Lung (tissue), 12 donors: Measurements from ENCODE around the gene PARM1. TPM values are rescaled to one million over a fixed set of nuclear protein-coding genes. Genes with fewer than 3 reads are reported as not detected.

ENCODE experiments used
- ATAC-seq: fragments of 200-7000 bp; cut with Tn5 transposase; one replicate; pipeline ENCODE4 v1.9.1; 2020; ENCODE audit warnings: moderate number of reproducible peaks; ENCODE audit not compliant: insufficient read depth, low FRiP score
- DNase-seq, 3 donors: peaks; one replicate each; pipeline ENCODE4 v3.0.0-alpha.2; 2013 to 2017
- H3K27ac ChIP-seq, 2 donors: one replicate each; pipeline ENCODE4 v1.5.1; 2013; ENCODE audit warnings: mild to moderate bottlenecking in 2 of 2, moderate library complexity in 2 of 2, control low read depth in 1 of 2, inconsistent platforms in 1 of 2, low read depth in 1 of 2, low read length in 1 of 2
- H3K27me3 ChIP-seq, 3 donors: one replicate each; pipeline ENCODE4 v1.5.1; 2013; ENCODE audit warnings: low read length in 2 of 3; ENCODE audit not compliant: control insufficient read depth in 3 of 3, insufficient read depth in 3 of 3
- H3K36me3 ChIP-seq, 4 donors: one replicate each; pipeline ENCODE4 v1.5.1; 2013; ENCODE audit warnings: low read length in 4 of 4, mild to moderate bottlenecking in 1 of 4, moderate library complexity in 1 of 4; ENCODE audit not compliant: control insufficient read depth in 4 of 4, insufficient read depth in 4 of 4
- H3K4me1 ChIP-seq, 5 donors: one replicate each; pipeline ENCODE4 v1.5.1; 2013; ENCODE audit warnings: low read length in 5 of 5, mild to moderate bottlenecking in 2 of 5, moderate library complexity in 1 of 5; ENCODE audit not compliant: control insufficient read depth in 5 of 5, insufficient read depth in 5 of 5
- H3K4me3 ChIP-seq: one replicate; pipeline ENCODE4 v1.5.1; 2013; ENCODE audit warnings: mild to moderate bottlenecking, control low read depth, moderate library complexity
- H3K9ac ChIP-seq, 2 donors: one replicate each; pipeline ENCODE4 v1.5.1; 2013; ENCODE audit warnings: low read length in 2 of 2, control low read depth in 1 of 2; ENCODE audit not compliant: insufficient read depth in 1 of 2
- H3K9me3 ChIP-seq, 4 donors: one replicate each; pipeline ENCODE4 v1.5.1; 2013; ENCODE audit warnings: low read length in 3 of 4, mild to moderate bottlenecking in 1 of 4, moderate library complexity in 1 of 4; ENCODE audit not compliant: control insufficient read depth in 4 of 4, insufficient read depth in 3 of 4
- CTCF ChIP-seq: IDR thresholded peaks from 2 replicates; pipeline ENCODE4 v1.5.1; 2012; ENCODE audit warnings: mild to moderate bottlenecking; ENCODE audit errors: control extremely low read depth, extremely low read depth
- WGBS, 2 donors: extraction: QIAGEN DNeasy Blood & Tissue Kit; methylation state at CpG; one replicate each; pipeline ENCODE4 v1.1.7; 2013; 5-methylcytosine and 5-hydroxymethylcytosine counted together
- polyA plus RNA-seq, 2 donors: library from polyadenylated mRNA; stranded (reverse); fragments of 200-250 nt; gene quantifications; one replicate each; pipeline ENCODE4 v1.2.1, GENCODE V29; 2013
- total RNA-seq, 2 donors: library from RNA; depleted of rRNA in 1 of 2; stranded (reverse); fragments of >200 nt in 1 of 2; gene quantifications; one replicate each; pipeline ENCODE4 v1.2.1, GENCODE V29; 2014 to 2021
- donor health status: control.
- donor health status: control.
- donor health status: Bipolar disorder and iron deficiency.
- donor health status: healthy.
- donor health status: DM: yes; HTN: yes; CAD: no.

PARM1 gene
- total and polyA plus RNA-seq, 4 donors, result 25.4 to 101 (median 40.5) TPM

GRCh38 chr4:74919783-74920182, 13.1 kb upstream of the PARM1 start:
- H3K9ac ChIP-seq, result no peak overlapping the region
- ATAC-seq (no peak), DNase-seq (peak in 1 of 3 donors; percentile 6)
- H3K4me1 ChIP-seq, result peaks cover 0 to 2% (median 0%) of the 10 kb centered on the region in 5 donors
- no peaks in the 10 kb centered on the region for H3K9me3 ChIP-seq
- H3K27me3 ChIP-seq, result no peaks in the 10 kb centered on the region
- no peaks in the 10 kb centered on the region for H3K36me3 ChIP-seq
- no peak overlapping the region for H3K27ac ChIP-seq
- no peak for TF ChIP-seq CTCF
- no peak overlapping the region for H3K4me3 ChIP-seq
- 79 to 81% methylated on average over 6 of the region's 6 CpGs for WGBS, 2 donors

- Histone ChIP-seq H3K9me3 (no peaks in the 10 kb centered on the region), H3K27me3 (no peaks in the 10 kb centered on the region), H3K9ac (no peak overlapping the region), H3K36me3 (no peaks in the 10 kb centered on the region), H3K4me3 (no peak overlapping the region), H3K27ac (no peak overlapping the region), H3K4me1 (peaks cover 0 to 2% (median 0%) of the 10 kb centered on the region in 5 donors)
- no peak for TF ChIP-seq CTCF
- WGBS, 2 donors, result 77 to 81% methylated on average over 3 of the region's 3 CpGs
- ATAC-seq (no peak), DNase-seq (no peak)
Observed at GRCh38 chr4:74920704-74921103, 12.2 kb upstream of the PARM1 start.

GRCh38 chr4:74921490-74921889, 11.4 kb upstream of the PARM1 start:
- H3K36me3 ChIP-seq, result no peaks in the 10 kb centered on the region
- no peak overlapping the region for H3K9ac ChIP-seq
- no peaks in the 10 kb centered on the region for H3K27me3 ChIP-seq
- no peak for ATAC-seq
- no peak for TF ChIP-seq CTCF
- no peaks in the 10 kb centered on the region for H3K9me3 ChIP-seq
- H3K4me1 ChIP-seq, result peaks cover 0 to 2% (median 0%) of the 10 kb centered on the region in 5 donors
- no peak overlapping the region for H3K27ac ChIP-seq
- DNase-seq, result no peak
- H3K4me3 ChIP-seq, result no peak overlapping the region

GRCh38 chr4:74926007-74926406, 6.9 kb upstream of the PARM1 start:
- Histone ChIP-seq H3K9ac (no peak overlapping the region), H3K4me1 (no peaks in the 10 kb centered on the region), H3K27ac (no peak overlapping the region), H3K36me3 (no peaks in the 10 kb centered on the region), H3K4me3 (no peak overlapping the region), H3K9me3 (no peaks in the 10 kb centered on the region), H3K27me3 (no peaks in the 10 kb centered on the region)
- TF ChIP-seq CTCF, result no peak
- no peak for DNase-seq
- no peak for ATAC-seq
- 70 to 91% methylated on average over 1 of the region's 1 CpG for WGBS, 2 donors
